Measurements from ENCODE around the gene USP49.

GRCh38 chr6:41757271-41757670 is 137.9 kb downstream of the USP49 start:
- TF ChIP-seq RBAK (tag by site-specific recombination; IDR thresholded peaks at IDR 0.05) (no peak), YY1 (tag by site-specific recombination; IDR thresholded peaks at IDR 0.05) (no peak), ZSCAN30 (tag by site-specific recombination; IDR thresholded peaks at IDR 0.05) (no peak), CTCF (tag by site-specific recombination; IDR thresholded peaks at IDR 0.05) (no peak), ZNF501 (tag by site-specific recombination; IDR thresholded peaks at IDR 0.05) (no peak), ZNF112 (tag by site-specific recombination; IDR thresholded peaks at IDR 0.05) (no peak)

Measured in HEK293 (cell line).